GM11168 (cell line): Measurements from ENCODE around the gene MRPS18C.

ENCODE experiments used
- in situ Hi-C: fragments of 300-500 bp; cut with MboI; formaldehyde crosslinking; loops from one replicate; pipeline ENCODE4 v1.12.0; 2022; ENCODE audit warnings: low sequenced_read_pairs; ENCODE audit not compliant: unreplicated experiment

Gene MRPS18C

GRCh38 chr4:83455281-83456183 is at the start of gene MRPS18C, which contains the start of gene HELQ:
TSS of gene MRPS18C (plus strand) at chr4:83456058. CDS start at chr4:83456078, 20 bp downstream.
TSS of gene HELQ (minus strand) at chr4:83455823. CDS start at chr4:83455693, 130 bp downstream.
- in situ Hi-C loops: no loop called here

GRCh38 chr4:83408908-83409307 is 47.0 kb upstream of the MRPS18C start:
- in situ Hi-C loops: no loop called here

GRCh38 chr4:83413676-83414075 is 42.2 kb upstream of the MRPS18C start:
- in situ Hi-C loops: no loop called here

- in situ Hi-C loops: no loop called here
These were observed 38.3 kb upstream of the MRPS18C start for GRCh38 chr4:83417566-83417965.

GRCh38 chr4:83418211-83418610 is 37.6 kb upstream of the MRPS18C start:
- in situ Hi-C loops: no loop called here

GRCh38 chr4:83431200-83431599 is 24.7 kb upstream of the MRPS18C start:
- in situ Hi-C loops: no loop called here

GRCh38 chr4:83436680-83437079 is 19.2 kb upstream of the MRPS18C start:
- in situ Hi-C loops: no loop called here

GRCh38 chr4:83438719-83439118 is 17.1 kb upstream of the MRPS18C start:
- in situ Hi-C loops: no loop called here

- in situ Hi-C loops: no loop called here
These were observed 15.6 kb upstream of the MRPS18C start for GRCh38 chr4:83440148-83440814.

- in situ Hi-C loops: no loop called here
These were observed 15.0 kb upstream of the MRPS18C start for GRCh38 chr4:83440899-83441298.

- in situ Hi-C loops: no loop called here
These were observed 6.8 kb upstream of the MRPS18C start for GRCh38 chr4:83449009-83449408.

GRCh38 chr4:83454686-83455085 is 1.2 kb upstream of the MRPS18C start:
- in situ Hi-C loops: no loop called here

GRCh38 chr4:83456184-83456501 is 285 bp downstream of the MRPS18C start:
- in situ Hi-C loops: no loop called here

- in situ Hi-C loops: no loop called here
These were observed 17.6 kb downstream of the MRPS18C start for GRCh38 chr4:83473423-83473822.

- in situ Hi-C loops: no loop called here
These were observed 18.1 kb downstream of the MRPS18C start for GRCh38 chr4:83473966-83474365.

- in situ Hi-C loops: no loop called here
These were observed 28.9 kb downstream of the MRPS18C start, which contains the start of gene ABRAXAS1 for GRCh38 chr4:83484500-83485461. TSS of gene ABRAXAS1 (minus strand) at chr4:83485100. CDS start at chr4:83485072, 28 bp downstream.

GRCh38 chr4:83486457-83487129 is 30.7 kb downstream of the MRPS18C start:
- in situ Hi-C loops: no loop called here

- in situ Hi-C loops: no loop called here
These were observed 34.0 kb downstream of the MRPS18C start for GRCh38 chr4:83489711-83490326.

GRCh38 chr4:83490876-83491450 is 35.1 kb downstream of the MRPS18C start:
- in situ Hi-C loops: no loop called here
